PFSK-1 (cell line): ENCODE results near the gene ARPC4.

ENCODE experiments used
- FOXP2 ChIP-seq: optimal IDR thresholded peaks from 2 replicates; pipeline ENCODE3; 2011; ENCODE audit warnings: borderline replicate concordance, control low read depth, inconsistent platforms; ENCODE audit not compliant: insufficient read depth; ENCODE audit errors: extremely low read length, extremely low read depth
- POLR2AphosphoS5 ChIP-seq: IDR thresholded peaks from 2 replicates; pipeline ENCODE4 v1.6.1; 2012; ENCODE audit warnings: low read depth, mild to moderate bottlenecking, control low read depth, low read length, moderate library complexity
- REST ChIP-seq, 2 experiments: IDR thresholded peaks; 2 replicates each; pipeline versions ENCODE4 v1.6.1 to v1.8.0; 2011 to 2012; ENCODE audit warnings: low read depth in 2 of 2, low read length in 2 of 2, control low read depth in 1 of 2, inconsistent platforms in 1 of 2, mild to moderate bottlenecking in 1 of 2, moderate library complexity in 1 of 2; ENCODE audit not compliant: insufficient read depth in 1 of 2
- SIN3A ChIP-seq: IDR thresholded peaks from 2 replicates; pipeline ENCODE4 v1.6.1; 2012; ENCODE audit warnings: mild to moderate bottlenecking, low read length, moderate library complexity, borderline replicate concordance; ENCODE audit not compliant: insufficient read depth
- TAF1 ChIP-seq: IDR thresholded peaks from 2 replicates; pipeline ENCODE4 v1.6.1; 2012; ENCODE audit warnings: low read length, control low read depth, borderline replicate concordance; ENCODE audit not compliant: insufficient read depth

Gene ARPC4

GRCh38 chr3:9807981-9808344 is 15.1 kb downstream of the ARPC4 start:
- TF ChIP-seq SIN3A (no peak), REST (IDR thresholded peaks at IDR 0.05; ENCODE audit: insufficient read depth in 1 of 2, low read depth in 2 of 2, low read length in 2 of 2) (no peak), TAF1 (no peak), FOXP2 (no peak), POLR2AphosphoS5 (no peak)

GRCh38 chr3:9808345-9809037 is 15.6 kb downstream of the ARPC4 start:
- no peak for TF ChIP-seq POLR2AphosphoS5
- TF ChIP-seq TAF1: no peak
- no peak for TF ChIP-seq FOXP2
- no peak for TF ChIP-seq SIN3A
- TF ChIP-seq REST (IDR thresholded peaks at IDR 0.05; ENCODE audit: insufficient read depth in 1 of 2, low read depth in 2 of 2, low read length in 2 of 2): no peak

GRCh38 chr3:9809239-9809614 is 16.3 kb downstream of the ARPC4 start:
- TF ChIP-seq FOXP2 (no peak), POLR2AphosphoS5 (no peak), REST (IDR thresholded peaks at IDR 0.05; ENCODE audit: insufficient read depth in 1 of 2, low read depth in 2 of 2, low read length in 2 of 2) (no peak), TAF1 (no peak), SIN3A (no peak)

- TF ChIP-seq POLR2AphosphoS5: no peak
- TF ChIP-seq SIN3A: no peak
- no peak for TF ChIP-seq REST (IDR thresholded peaks at IDR 0.05; ENCODE audit: insufficient read depth in 1 of 2, low read depth in 2 of 2, low read length in 2 of 2)
- TF ChIP-seq TAF1: no peak
- TF ChIP-seq FOXP2: no peak
Observed at GRCh38 chr3:9809615-9810432, 16.9 kb downstream of the ARPC4 start, which contains the start of gene TTLL3. Gene TTLL3 (plus strand): TSS chr3:9810262. CDS start chr3:9810662, 400 bp downstream.

- TF ChIP-seq TAF1 (no peak), SIN3A (no peak), REST (IDR thresholded peaks at IDR 0.05; ENCODE audit: insufficient read depth in 1 of 2, low read depth in 2 of 2, low read length in 2 of 2) (no peak), FOXP2 (no peak), POLR2AphosphoS5 (no peak)
Observed at GRCh38 chr3:9810433-9810770, 17.5 kb downstream of the ARPC4 start.
